Measurements from ENCODE around the gene PCBP3. TPM values are rescaled to one million over a fixed set of nuclear protein-coding genes. Genes with fewer than 3 reads are reported as not detected.

Gene PCBP3
- total RNA-seq, 1 donor: 1.1 TPM

DNA sequence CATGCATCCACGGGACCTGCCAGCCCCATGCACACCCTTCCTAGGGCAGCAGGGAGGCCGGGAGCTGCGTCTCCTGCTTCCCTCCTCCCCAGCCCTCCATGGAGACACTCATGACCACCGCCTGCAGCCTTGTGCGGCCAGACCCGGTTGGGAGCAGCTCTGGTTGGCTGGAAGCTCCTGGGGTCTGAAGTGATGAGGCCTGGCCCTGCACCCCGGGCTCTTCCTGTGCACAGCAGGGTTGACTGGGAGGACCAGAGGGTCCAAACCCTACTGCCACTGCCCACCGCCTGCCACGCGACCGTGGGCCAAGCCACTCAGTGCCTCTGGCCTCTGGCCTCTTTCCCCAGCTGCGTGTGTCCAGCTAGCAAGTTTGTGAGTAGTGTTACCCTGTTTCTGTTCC is 226.9 kb downstream of the PCBP3 start:
- Histone ChIP-seq H3K27ac (ENCODE audit: low read depth, low read length) (no peak overlapping the region), H3K4me2 (ENCODE audit: insufficient read depth, low read length) (no peak overlapping the region), H3K79me2 (ENCODE audit: insufficient read depth, low read length) (no peaks in the 10 kb centered on the region), H3K4me3 (ENCODE audit: insufficient read depth, low read length) (no peak overlapping the region), H3K27me3 (ENCODE audit: insufficient read depth, low read length) (peaks cover 3% of the 10 kb centered on the region), H2AFZ (ENCODE audit: low read length) (no peak overlapping the region), H3K4me1 (ENCODE audit: insufficient read depth, low read length) (peaks cover 35% of the 10 kb centered on the region), H3K9me3 (ENCODE audit: low read depth, low read length) (no peaks in the 10 kb centered on the region), H4K20me1 (ENCODE audit: insufficient read depth, low read length) (no peaks in the 10 kb centered on the region), H3K36me3 (ENCODE audit: insufficient read depth, low read length) (no peaks in the 10 kb centered on the region)
- no peak for DNase-seq (ENCODE audit: insufficient read length, low spot score, missing footprints)
- TF ChIP-seq CTCF (IDR thresholded peaks at IDR 0.05; ENCODE audit: extremely low read depth, low read depth, low read length): no peak

GRCh38 chr21:45870851-45871615 is 227.5 kb downstream of the PCBP3 start:
- Histone ChIP-seq H2AFZ (ENCODE audit: low read length) (no peak overlapping the region), H4K20me1 (ENCODE audit: insufficient read depth, low read length) (no peaks in the 10 kb centered on the region), H3K4me1 (ENCODE audit: insufficient read depth, low read length) (peaks cover 33% of the 10 kb centered on the region), H3K27me3 (ENCODE audit: insufficient read depth, low read length) (peaks cover 3% of the 10 kb centered on the region), H3K4me2 (ENCODE audit: insufficient read depth, low read length) (no peak overlapping the region), H3K79me2 (ENCODE audit: insufficient read depth, low read length) (no peaks in the 10 kb centered on the region), H3K27ac (ENCODE audit: low read depth, low read length) (no peak overlapping the region), H3K36me3 (ENCODE audit: insufficient read depth, low read length) (no peaks in the 10 kb centered on the region), H3K9me3 (ENCODE audit: low read depth, low read length) (no peaks in the 10 kb centered on the region), H3K4me3 (ENCODE audit: insufficient read depth, low read length) (no peak overlapping the region)
- TF ChIP-seq CTCF (IDR thresholded peaks at IDR 0.05; ENCODE audit: extremely low read depth, low read depth, low read length): no peak
- DNase-seq (ENCODE audit: insufficient read length, low spot score, missing footprints): no peak

DNA sequence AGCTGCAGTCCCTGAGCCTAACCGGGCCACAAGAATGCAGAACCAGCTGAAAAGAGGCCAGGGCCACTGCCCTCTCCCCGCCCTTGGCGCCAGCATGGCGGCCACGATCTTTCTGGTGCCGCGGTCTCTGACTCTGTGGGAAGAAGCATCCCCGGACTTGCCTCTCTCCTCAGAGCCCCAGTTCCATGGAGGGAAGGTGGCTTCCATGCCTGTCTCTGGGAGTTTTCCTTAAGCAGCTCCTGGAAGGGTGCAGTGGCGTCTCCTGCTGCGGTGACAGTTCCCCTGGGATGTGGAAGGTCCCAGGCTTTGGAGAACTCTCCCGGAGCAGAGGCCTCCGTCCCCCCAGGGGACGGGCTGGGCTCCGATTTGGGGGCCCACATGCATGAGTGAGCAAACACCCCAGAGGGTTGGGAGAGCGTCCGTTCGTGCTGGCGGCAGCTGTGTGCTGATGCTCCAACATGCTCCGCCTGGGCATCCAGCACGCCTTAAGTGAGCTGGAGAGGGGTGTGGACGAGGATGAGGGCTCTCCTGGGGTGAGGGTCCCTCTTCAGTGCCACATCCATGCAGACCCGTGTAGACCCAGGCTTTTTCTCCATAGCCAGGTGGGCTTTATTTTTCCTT is 228.2 kb downstream of the PCBP3 start:
- H3K79me2 ChIP-seq (ENCODE audit: insufficient read depth, low read length): no peaks in the 10 kb centered on the region
- no peak overlapping the region for H3K4me3 ChIP-seq (ENCODE audit: insufficient read depth, low read length)
- no peak for DNase-seq (ENCODE audit: insufficient read length, low spot score, missing footprints)
- peaks cover 31% of the 10 kb centered on the region for H3K4me1 ChIP-seq (ENCODE audit: insufficient read depth, low read length)
- H3K9me3 ChIP-seq (ENCODE audit: low read depth, low read length): no peaks in the 10 kb centered on the region
- H4K20me1 ChIP-seq (ENCODE audit: insufficient read depth, low read length): no peaks in the 10 kb centered on the region
- no peak overlapping the region for H2AFZ ChIP-seq (ENCODE audit: low read length)
- peaks cover 3% of the 10 kb centered on the region for H3K27me3 ChIP-seq (ENCODE audit: insufficient read depth, low read length)
- no peak for TF ChIP-seq CTCF (IDR thresholded peaks at IDR 0.05; ENCODE audit: extremely low read depth, low read depth, low read length)
- H3K27ac ChIP-seq (ENCODE audit: low read depth, low read length): no peak overlapping the region
- no peak overlapping the region for H3K4me2 ChIP-seq (ENCODE audit: insufficient read depth, low read length)
- no peaks in the 10 kb centered on the region for H3K36me3 ChIP-seq (ENCODE audit: insufficient read depth, low read length)

GRCh38 chr21:45872471-45872870 is 228.9 kb downstream of the PCBP3 start:
- H4K20me1 ChIP-seq (ENCODE audit: insufficient read depth, low read length): no peaks in the 10 kb centered on the region
- no peak for DNase-seq (ENCODE audit: insufficient read length, low spot score, missing footprints)
- H3K27me3 ChIP-seq (ENCODE audit: insufficient read depth, low read length): peaks cover 3% of the 10 kb centered on the region
- no peak overlapping the region for H2AFZ ChIP-seq (ENCODE audit: low read length)
- H3K79me2 ChIP-seq (ENCODE audit: insufficient read depth, low read length): no peaks in the 10 kb centered on the region
- TF ChIP-seq CTCF (IDR thresholded peaks at IDR 0.05; ENCODE audit: extremely low read depth, low read depth, low read length): no peak
- no peaks in the 10 kb centered on the region for H3K36me3 ChIP-seq (ENCODE audit: insufficient read depth, low read length)
- no peak overlapping the region for H3K4me3 ChIP-seq (ENCODE audit: insufficient read depth, low read length)
- H3K4me1 ChIP-seq (ENCODE audit: insufficient read depth, low read length): peaks cover 31% of the 10 kb centered on the region
- no peak overlapping the region for H3K27ac ChIP-seq (ENCODE audit: low read depth, low read length)
- H3K4me2 ChIP-seq (ENCODE audit: insufficient read depth, low read length): no peak overlapping the region
- no peaks in the 10 kb centered on the region for H3K9me3 ChIP-seq (ENCODE audit: low read depth, low read length)
